ENCODE results near the gene ARHGAP10.

DNA sequence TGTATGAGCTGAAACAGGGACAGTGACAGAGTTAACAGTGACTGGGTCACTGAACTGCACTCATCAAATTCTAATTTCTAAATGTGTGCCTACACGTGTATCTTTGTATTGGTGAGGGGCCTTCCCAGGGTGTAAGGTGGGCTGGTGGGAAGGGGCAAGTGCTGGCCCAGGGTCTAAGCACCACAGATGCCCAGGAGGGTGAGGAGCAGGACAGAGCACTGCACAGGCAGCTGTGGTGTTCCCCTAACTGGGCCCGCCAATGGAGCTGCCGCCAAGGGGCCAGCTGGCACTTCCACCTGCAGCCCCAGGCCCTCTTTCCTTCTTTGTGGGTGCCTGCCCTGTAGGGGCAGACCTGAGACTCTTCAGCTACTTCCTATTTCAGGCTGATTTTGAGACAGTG lies 349.9 kb downstream of the ARHGAP10 start:
- TF ChIP-seq, protein P1, sequence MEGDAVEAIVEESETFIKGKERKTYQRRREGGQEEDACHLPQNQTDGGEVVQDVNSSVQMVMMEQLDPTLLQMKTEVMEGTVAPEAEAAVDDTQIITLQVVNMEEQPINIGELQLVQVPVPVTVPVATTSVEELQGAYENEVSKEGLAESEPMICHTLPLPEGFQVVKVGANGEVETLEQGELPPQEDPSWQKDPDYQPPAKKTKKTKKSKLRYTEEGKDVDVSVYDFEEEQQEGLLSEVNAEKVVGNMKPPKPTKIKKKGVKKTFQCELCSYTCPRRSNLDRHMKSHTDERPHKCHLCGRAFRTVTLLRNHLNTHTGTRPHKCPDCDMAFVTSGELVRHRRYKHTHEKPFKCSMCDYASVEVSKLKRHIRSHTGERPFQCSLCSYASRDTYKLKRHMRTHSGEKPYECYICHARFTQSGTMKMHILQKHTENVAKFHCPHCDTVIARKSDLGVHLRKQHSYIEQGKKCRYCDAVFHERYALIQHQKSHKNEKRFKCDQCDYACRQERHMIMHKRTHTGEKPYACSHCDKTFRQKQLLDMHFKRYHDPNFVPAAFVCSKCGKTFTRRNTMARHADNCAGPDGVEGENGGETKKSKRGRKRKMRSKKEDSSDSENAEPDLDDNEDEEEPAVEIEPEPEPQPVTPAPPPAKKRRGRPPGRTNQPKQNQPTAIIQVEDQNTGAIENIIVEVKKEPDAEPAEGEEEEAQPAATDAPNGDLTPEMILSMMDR (conservative IDR thresholded peaks at IDR 0.05; ENCODE audit: low read depth, low read length): no peak
- TF ChIP-seq EZH2 (IDR thresholded peaks at IDR 0.05; ENCODE audit: low read length, unreplicated experiment) (no peak), EZH2phosphoT487 (IDR thresholded peaks at IDR 0.05; ENCODE audit: borderline replicate concordance, low read length) (no peak)
